HEK293 (cell line): ENCODE results near the gene RFTN1.

Source experiments
- CTCF ChIA-PET: fragments of 350-600 bp; formaldehyde crosslinking; extraction: SDS; loops from one replicate; lab custom pipeline; 2021; ENCODE audit warnings: antibody characterized with exemption; lab: Yijun Ruan, JAX
- POLR2A ChIA-PET: fragments of 300-600 bp; formaldehyde crosslinking; extraction: SDS; loops from one replicate; lab custom pipeline; 2020; ENCODE audit warnings: antibody characterized with exemption, inconsistent platforms; lab: Yijun Ruan, JAX
- H3K27ac ChIP-seq: fragments of 200-500 bp; sonication (Bioruptor generic); 2 replicates; pipeline ENCODE4 v1.5.1; 2014; ENCODE audit warnings: low read depth, low read length, control low read depth, inconsistent platforms; ENCODE audit errors: extremely low read depth
- H3K36me3 ChIP-seq, 2 experiments: fragments of 200-500 bp in 1 of 2; sonication (Bioruptor generic) in 1 of 2; 1 replicate in 1 of 2; 2 replicates in 1 of 2; pipeline ENCODE4 v1.5.1; 2014 to 2017; ENCODE audit warnings: inconsistent platforms in 2 of 2, low read length in 2 of 2; ENCODE audit not compliant: control insufficient read depth in 2 of 2, insufficient read depth in 1 of 2
- H3K4me1 ChIP-seq: fragments of 200-500 bp; sonication (Bioruptor generic); 2 replicates; pipeline ENCODE4 v1.5.1; 2014; ENCODE audit warnings: mild to moderate bottlenecking, low read length, inconsistent platforms; ENCODE audit not compliant: control insufficient read depth, insufficient read depth
- H3K4me3 ChIP-seq: 2 replicates; pipeline ENCODE4 v1.5.1; 2011; ENCODE audit warnings: low read depth, mild to moderate bottlenecking, control low read depth, low read length, moderate library complexity
- H3K9me3 ChIP-seq: fragments of 200-500 bp; sonication (Bioruptor generic); 2 replicates; pipeline ENCODE4 v1.5.1; 2014; ENCODE audit warnings: low read depth, low read length, inconsistent platforms; ENCODE audit not compliant: control insufficient read depth, insufficient read depth
- BCL11A ChIP-seq: fragments of 450-650 bp; formaldehyde crosslinking; IDR thresholded peaks from 2 replicates; pipeline ENCODE4 v1.5.1; 2016; ENCODE audit warnings: low read depth, missing biosample characterization, missing genetic modification characterization
- EGR2 ChIP-seq: fragments of 450-650 bp; formaldehyde crosslinking; IDR thresholded peaks from 2 replicates; pipeline ENCODE4 v1.5.1; 2016; ENCODE audit warnings: low read depth, missing biosample characterization, missing genetic modification characterization
- HOXD13 ChIP-seq: sonication (generic); formaldehyde crosslinking; IDR thresholded peaks from 2 replicates; pipeline ENCODE4 v1.8.0; 2022; ENCODE audit warnings: missing genetic modification reagents, borderline replicate concordance
- IKZF3 ChIP-seq: fragments of 450-650 bp; IDR thresholded peaks from 2 replicates; pipeline ENCODE4 v1.5.0; 2018; ENCODE audit warnings: missing biosample characterization, mild to moderate bottlenecking, missing genetic modification characterization, moderate library complexity
- MEIS1 ChIP-seq: sonication (generic); formaldehyde crosslinking; IDR thresholded peaks from 2 replicates; pipeline ENCODE4 v1.8.1; 2022; ENCODE audit warnings: missing genetic modification reagents, mild to moderate bottlenecking, borderline replicate concordance
- SP7 ChIP-seq: fragments of 450-650 bp; formaldehyde crosslinking; IDR thresholded peaks from 2 replicates; pipeline ENCODE4 v1.5.1; 2016; ENCODE audit warnings: missing biosample characterization, missing genetic modification characterization
- WT1 ChIP-seq: fragments of 450-650 bp; formaldehyde crosslinking; IDR thresholded peaks from 2 replicates; pipeline ENCODE4 v1.5.1; 2016; ENCODE audit warnings: missing biosample characterization, missing genetic modification characterization
- ZBTB20 ChIP-seq: fragments of 450-650 bp; formaldehyde crosslinking; IDR thresholded peaks from 2 replicates; pipeline ENCODE4 v1.5.1; 2016; ENCODE audit warnings: missing biosample characterization, missing genetic modification characterization
- ZBTB21 ChIP-seq: fragments of 450-650 bp; formaldehyde crosslinking; IDR thresholded peaks from 2 replicates; pipeline ENCODE4 v1.5.1; 2017; ENCODE audit warnings: missing biosample characterization, missing genetic modification characterization
- ZIC2 ChIP-seq: fragments of 450-650 bp; formaldehyde crosslinking; IDR thresholded peaks from 2 replicates; pipeline ENCODE4 v1.5.1; 2016; ENCODE audit warnings: missing biosample characterization, missing genetic modification characterization
- ZNF133 ChIP-seq: fragments of 450-650 bp; formaldehyde crosslinking; IDR thresholded peaks from 2 replicates; pipeline ENCODE4 v1.5.1; 2016; ENCODE audit warnings: missing biosample characterization, missing genetic modification characterization
- ZNF155 ChIP-seq: fragments of 450-650 bp; formaldehyde crosslinking; IDR thresholded peaks from 2 replicates; pipeline ENCODE4 v1.5.1; 2016; ENCODE audit warnings: missing biosample characterization, missing genetic modification characterization
- ZNF18 ChIP-seq: fragments of 450-650 bp; formaldehyde crosslinking; IDR thresholded peaks from 2 replicates; pipeline ENCODE4 v1.5.1; 2016; ENCODE audit warnings: missing biosample characterization, missing genetic modification characterization
- ZNF202 ChIP-seq: fragments of 450-650 bp; formaldehyde crosslinking; IDR thresholded peaks from 2 replicates; pipeline ENCODE4 v1.5.1; 2016; ENCODE audit warnings: missing biosample characterization, missing genetic modification characterization, borderline replicate concordance
- ZNF211 ChIP-seq: fragments of 450-650 bp; formaldehyde crosslinking; IDR thresholded peaks from 2 replicates; pipeline ENCODE4 v1.5.1; 2016; ENCODE audit warnings: low read depth, missing biosample characterization, missing genetic modification characterization
- ZNF391 ChIP-seq: fragments of 450-650 bp; formaldehyde crosslinking; IDR thresholded peaks from 2 replicates; pipeline ENCODE4 v1.5.1; 2016; ENCODE audit warnings: low read depth, missing biosample characterization, missing genetic modification characterization, borderline replicate concordance
- ZNF449 ChIP-seq: fragments of 450-650 bp; formaldehyde crosslinking; IDR thresholded peaks from 2 replicates; pipeline ENCODE4 v1.5.1; 2017; ENCODE audit warnings: missing biosample characterization, mild to moderate bottlenecking, missing genetic modification characterization, moderate library complexity
- ZNF48 ChIP-seq: fragments of 450-650 bp; formaldehyde crosslinking; IDR thresholded peaks from 2 replicates; pipeline ENCODE4 v1.5.1; 2016; ENCODE audit warnings: missing biosample characterization, missing genetic modification characterization
- ZNF544 ChIP-seq: fragments of 450-650 bp; formaldehyde crosslinking; IDR thresholded peaks from 2 replicates; pipeline ENCODE4 v1.5.0; 2017; ENCODE audit warnings: missing biosample characterization, missing genetic modification characterization
- ZNF571 ChIP-seq: fragments of 450-650 bp; formaldehyde crosslinking; IDR thresholded peaks from 2 replicates; pipeline ENCODE4 v1.5.0; 2017; ENCODE audit warnings: missing biosample characterization, missing genetic modification characterization
- ZNF707 ChIP-seq: fragments of 450-650 bp; formaldehyde crosslinking; IDR thresholded peaks from 2 replicates; pipeline ENCODE4 v1.5.1; 2016; ENCODE audit warnings: missing biosample characterization, missing genetic modification characterization
- TF ChIP-seq, protein P1 (sequence below): fragments of 450-650 bp; formaldehyde crosslinking; IDR thresholded peaks from 2 replicates; pipeline ENCODE4 v1.5.1; 2016; ENCODE audit warnings: missing biosample characterization, missing genetic modification characterization
- TF ChIP-seq, protein P2 (sequence below): fragments of 450-650 bp; formaldehyde crosslinking; IDR thresholded peaks from 2 replicates; pipeline ENCODE4 v1.5.1; 2016; ENCODE audit warnings: missing biosample characterization, missing genetic modification characterization

RFTN1 gene

GRCh38 chr3:16529264-16529663 is 15.8 kb upstream of the RFTN1 start (continued):
- no peak for TF ChIP-seq ZBTB21 (tag by site-specific recombination)

- CTCF ChIA-PET, result interaction anchor here (1.3 kb wide), 1 partner anchor 238 kb away, joined by 3 read pairs; no protein-coding TSS in a partner anchor
- no peaks in the 10 kb centered on the region for H3K9me3 ChIP-seq
- H3K27ac ChIP-seq, result no peak overlapping the region
- POLR2A ChIA-PET, result no interaction called here
- no peak overlapping the region for H3K4me3 ChIP-seq
- H3K36me3 ChIP-seq, result no peaks in the 10 kb centered on the region
- TF ChIP-seq, protein P1, sequence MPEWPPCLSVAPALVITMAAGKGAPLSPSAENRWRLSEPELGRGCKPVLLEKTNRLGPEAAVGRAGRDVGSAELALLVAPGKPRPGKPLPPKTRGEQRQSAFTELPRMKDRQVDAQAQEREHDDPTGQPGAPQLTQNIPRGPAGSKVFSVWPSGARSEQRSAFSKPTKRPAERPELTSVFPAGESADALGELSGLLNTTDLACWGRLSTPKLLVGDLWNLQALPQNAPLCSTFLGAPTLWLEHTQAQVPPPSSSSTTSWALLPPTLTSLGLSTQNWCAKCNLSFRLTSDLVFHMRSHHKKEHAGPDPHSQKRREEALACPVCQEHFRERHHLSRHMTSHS, result no peak
- TF ChIP-seq HOXD13 (no peak), ZNF571 (no peak), ZIC2 (no peak), SP7 (tag by site-specific recombination) (no peak), ZNF707 (tag by site-specific recombination) (no peak), BCL11A (tag by site-specific recombination) (no peak), WT1 (tag by site-specific recombination) (no peak), ZNF391 (tag by site-specific recombination) (no peak), ZBTB20 (no peak), ZNF48 (no peak), ZNF211 (tag by site-specific recombination) (no peak)
- TF ChIP-seq, protein P2, sequence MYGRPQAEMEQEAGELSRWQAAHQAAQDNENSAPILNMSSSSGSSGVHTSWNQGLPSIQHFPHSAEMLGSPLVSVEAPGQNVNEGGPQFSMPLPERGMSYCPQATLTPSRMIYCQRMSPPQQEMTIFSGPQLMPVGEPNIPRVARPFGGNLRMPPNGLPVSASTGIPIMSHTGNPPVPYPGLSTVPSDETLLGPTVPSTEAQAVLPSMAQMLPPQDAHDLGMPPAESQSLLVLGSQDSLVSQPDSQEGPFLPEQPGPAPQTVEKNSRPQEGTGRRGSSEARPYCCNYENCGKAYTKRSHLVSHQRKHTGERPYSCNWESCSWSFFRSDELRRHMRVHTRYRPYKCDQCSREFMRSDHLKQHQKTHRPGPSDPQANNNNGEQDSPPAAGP (tag by site-specific recombination), result no peak
- peaks cover 4% of the 10 kb centered on the region for H3K4me1 ChIP-seq
These were observed 15.1 kb upstream of the RFTN1 start for GRCh38 chr3:16528581-16528993.

GRCh38 chr3:16528106-16528505 is 14.6 kb upstream of the RFTN1 start:
- ChIA-PET CTCF (no interaction called here), POLR2A (no interaction called here)
- no peak overlapping the region for H3K4me3 ChIP-seq
- no peaks in the 10 kb centered on the region for H3K36me3 ChIP-seq
- H3K9me3 ChIP-seq, result no peaks in the 10 kb centered on the region
- H3K27ac ChIP-seq, result no peak overlapping the region
- TF ChIP-seq ZNF155 (tag by site-specific recombination), result no peak
- no peak for TF ChIP-seq ZNF544
- TF ChIP-seq ZNF18 (tag by site-specific recombination), result no peak
- TF ChIP-seq ZNF707 (tag by site-specific recombination), result no peak
- TF ChIP-seq MEIS1 (CRISPR knock-in tag), result no peak
- TF ChIP-seq ZNF202, result no peak
- TF ChIP-seq EGR2 (tag by site-specific recombination), result no peak
- no peak for TF ChIP-seq IKZF3 (tag by site-specific recombination)
- TF ChIP-seq ZNF449 (tag by site-specific recombination), result no peak
- no peak for TF ChIP-seq ZNF133 (tag by site-specific recombination)
- no peaks in the 10 kb centered on the region for H3K4me1 ChIP-seq
